OCI-LY7 (cell line): Measurements from ENCODE around the gene BGLAP.

ENCODE experiments used
- EZH2phosphoT487 ChIP-seq: fragments of 200-600 bp; sonication (generic); IDR thresholded peaks from 2 replicates; pipeline ENCODE4 v1.6.1; 2018; ENCODE audit warnings: low read depth, borderline replicate concordance, mild to moderate bottlenecking, mixed run types, antibody characterized with exemption, low read length, moderate library complexity, mixed read lengths
- TF ChIP-seq, protein P1 (sequence below): fragments of 200-600 bp; sonication (generic); conservative IDR thresholded peaks from 2 replicates; pipeline ENCODE4 v1.5.1; 2014; ENCODE audit warnings: mild to moderate bottlenecking, antibody characterized with exemption, low read length, moderate library complexity, mixed read lengths

GRCh38 chr1:156245451-156246232 lies 3.7 kb downstream of the BGLAP start:
- TF ChIP-seq, protein P1, sequence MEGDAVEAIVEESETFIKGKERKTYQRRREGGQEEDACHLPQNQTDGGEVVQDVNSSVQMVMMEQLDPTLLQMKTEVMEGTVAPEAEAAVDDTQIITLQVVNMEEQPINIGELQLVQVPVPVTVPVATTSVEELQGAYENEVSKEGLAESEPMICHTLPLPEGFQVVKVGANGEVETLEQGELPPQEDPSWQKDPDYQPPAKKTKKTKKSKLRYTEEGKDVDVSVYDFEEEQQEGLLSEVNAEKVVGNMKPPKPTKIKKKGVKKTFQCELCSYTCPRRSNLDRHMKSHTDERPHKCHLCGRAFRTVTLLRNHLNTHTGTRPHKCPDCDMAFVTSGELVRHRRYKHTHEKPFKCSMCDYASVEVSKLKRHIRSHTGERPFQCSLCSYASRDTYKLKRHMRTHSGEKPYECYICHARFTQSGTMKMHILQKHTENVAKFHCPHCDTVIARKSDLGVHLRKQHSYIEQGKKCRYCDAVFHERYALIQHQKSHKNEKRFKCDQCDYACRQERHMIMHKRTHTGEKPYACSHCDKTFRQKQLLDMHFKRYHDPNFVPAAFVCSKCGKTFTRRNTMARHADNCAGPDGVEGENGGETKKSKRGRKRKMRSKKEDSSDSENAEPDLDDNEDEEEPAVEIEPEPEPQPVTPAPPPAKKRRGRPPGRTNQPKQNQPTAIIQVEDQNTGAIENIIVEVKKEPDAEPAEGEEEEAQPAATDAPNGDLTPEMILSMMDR = no peak
- no peak for TF ChIP-seq EZH2phosphoT487
